Measurements from ENCODE around the gene SLC15A2. TPM values are rescaled to one million over a fixed set of nuclear protein-coding genes. Genes with fewer than 3 reads are reported as not detected.

Gene SLC15A2
- total and polyA plus RNA-seq, 2 experiments from 2014 or later: not detected

DNA sequence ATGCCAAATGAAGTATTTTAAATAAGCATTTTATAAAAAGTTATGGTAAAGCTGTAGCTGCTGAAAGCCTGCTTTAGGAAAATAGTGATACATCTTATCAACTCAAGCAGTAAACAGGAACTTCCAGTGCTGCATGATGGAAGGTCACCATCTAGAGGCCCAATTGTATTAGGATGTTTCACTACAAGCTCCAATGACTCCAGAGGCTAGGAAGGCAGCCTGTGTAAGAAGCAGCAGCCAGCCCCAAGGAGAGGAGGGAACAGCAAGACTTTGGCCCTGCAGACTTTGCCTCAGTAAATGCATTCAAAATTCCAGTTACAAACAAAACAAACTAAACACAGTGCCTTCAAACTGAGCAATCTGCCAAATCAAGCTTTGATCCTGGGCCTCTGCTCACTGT, 95.7 kb downstream of the SLC15A2 start:
- H4K20me1 ChIP-seq (ENCODE audit: insufficient read depth): no peaks in the 10 kb centered on the region
- H3K27me3 ChIP-seq (replicated peaks; ENCODE audit: insufficient read depth): no peaks in the 10 kb centered on the region
- H3K9me3 ChIP-seq (ENCODE audit: low read depth): no peaks in the 10 kb centered on the region
- H3K4me3 ChIP-seq: no peak overlapping the region
- no peak overlapping the region for H3K27ac ChIP-seq
- DNase-seq: no peak
- H3K4me1 ChIP-seq (ENCODE audit: insufficient read depth): no peaks in the 10 kb centered on the region
- no peaks in the 10 kb centered on the region for H3K9me2 ChIP-seq (ENCODE audit: insufficient read depth)
- H3K4me2 ChIP-seq (ENCODE audit: unreplicated experiment): no peak overlapping the region
- in situ Hi-C loops (cut with MboI): no loop called here
- no peak overlapping the region for H2AFZ ChIP-seq
- H3F3A ChIP-seq (ENCODE audit: insufficient read depth): no peaks in the 10 kb centered on the region
- no peaks in the 10 kb centered on the region for H3K79me2 ChIP-seq (ENCODE audit: insufficient read depth)
- H3K9ac ChIP-seq: no peak overlapping the region
- H3K36me3 ChIP-seq (ENCODE audit: low read depth): no peaks in the 10 kb centered on the region
- no peak for TF ChIP-seq EZH2 (IDR thresholded peaks at IDR 0.05; ENCODE audit: insufficient read depth, poor library complexity, severe bottlenecking)
- no peak for TF ChIP-seq EZH2phosphoT487 (IDR thresholded peaks at IDR 0.05; ENCODE audit: insufficient read depth, low read depth)

DNA sequence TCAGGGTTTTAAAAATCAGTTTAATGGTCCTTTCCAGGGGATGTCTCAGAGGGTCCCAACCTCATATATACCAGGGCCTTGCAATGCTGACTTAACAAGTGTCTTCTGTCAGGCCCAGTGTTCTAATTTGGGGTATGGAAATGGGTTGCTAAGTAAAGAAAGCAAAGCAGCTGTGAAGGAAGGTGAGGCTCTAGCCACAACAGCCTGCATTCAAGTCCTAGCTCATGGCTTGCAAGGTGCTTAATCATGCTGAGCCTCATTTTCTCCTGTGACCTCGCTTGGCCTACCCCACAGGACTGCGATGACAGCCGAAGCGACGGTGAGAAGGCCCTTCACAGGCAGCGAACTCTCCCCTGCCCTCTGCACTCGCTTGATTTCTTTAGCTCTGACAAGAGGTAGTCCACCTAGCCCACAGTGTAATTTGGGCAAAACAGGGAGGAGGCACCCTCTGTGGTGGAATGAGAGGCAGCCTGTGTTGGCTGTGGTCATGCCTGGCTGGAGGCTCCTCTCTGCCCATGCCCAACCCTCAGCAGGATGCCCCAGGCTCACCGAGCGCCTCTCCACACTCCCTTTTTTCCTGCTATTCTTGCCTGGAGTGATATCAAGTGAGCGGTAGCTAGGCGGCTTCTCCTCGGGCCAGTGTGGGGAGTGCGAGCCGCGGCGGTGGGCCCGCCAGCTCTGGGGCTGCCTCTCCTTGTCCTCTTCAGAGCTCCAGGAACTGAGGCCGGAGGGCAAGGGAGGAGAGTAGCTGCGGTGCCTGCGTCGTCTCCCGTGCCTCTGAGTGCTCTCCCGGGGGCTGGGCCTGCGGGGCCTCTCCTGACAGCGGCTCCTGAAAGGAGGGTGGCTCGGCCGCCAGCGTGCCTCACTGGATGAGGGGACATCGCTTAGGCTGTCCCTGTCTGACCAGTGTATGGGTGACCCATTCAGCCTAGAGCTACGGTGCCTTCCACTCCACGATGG, 98.7 kb downstream of the SLC15A2 start:
- no peak overlapping the region for H3K9ac ChIP-seq
- H3K79me2 ChIP-seq (ENCODE audit: insufficient read depth): no peaks in the 10 kb centered on the region
- H4K20me1 ChIP-seq (ENCODE audit: insufficient read depth): no peaks in the 10 kb centered on the region
- in situ Hi-C loops (cut with MboI): no loop called here
- TF ChIP-seq EZH2phosphoT487 (IDR thresholded peaks at IDR 0.05; ENCODE audit: insufficient read depth, low read depth): no peak
- TF ChIP-seq EZH2 (IDR thresholded peaks at IDR 0.05; ENCODE audit: insufficient read depth, poor library complexity, severe bottlenecking): no peak
- H3K4me2 ChIP-seq (ENCODE audit: unreplicated experiment): no peak overlapping the region
- 90% methylated on average over 29 to 31 of the region's 31 CpGs for WGBS, 2 experiments (ENCODE audit: low coverage in 1 of 2, low lambda C conversion rate in 2 of 2, missing lambda C conversion rate in 2 of 2)
- peaks cover 7% of the 10 kb centered on the region for H3F3A ChIP-seq (ENCODE audit: insufficient read depth)
- no peak overlapping the region for H3K27ac ChIP-seq
- no peak overlapping the region for H3K4me3 ChIP-seq
- no peaks in the 10 kb centered on the region for H3K36me3 ChIP-seq (ENCODE audit: low read depth)
- H3K4me1 ChIP-seq (ENCODE audit: insufficient read depth): peaks cover 13% of the 10 kb centered on the region
- no peak overlapping the region for H2AFZ ChIP-seq
- H3K9me2 ChIP-seq (ENCODE audit: insufficient read depth): no peaks in the 10 kb centered on the region
- no peak for DNase-seq
- H3K27me3 ChIP-seq (replicated peaks; ENCODE audit: insufficient read depth): no peaks in the 10 kb centered on the region
- no peaks in the 10 kb centered on the region for H3K9me3 ChIP-seq (ENCODE audit: low read depth)

Other genes starting within 250 kb of the SLC15A2 start
- gene HCLS1, start 233.5 kb upstream of the SLC15A2 start, total RNA-seq (2014; rRNA removed; shearing (Covaris generic)): 28.6 and 29.8 TPM in 2 replicates
- 39.0 and 39.2 TPM in 2 replicates for gene HCLS1, start 233.5 kb upstream of the SLC15A2 start, polyA plus RNA-seq (2016; fragmentation: Nextera tagmentation; extraction: Ambion mirVana)
- 31.9 and 32.6 TPM in 2 replicates for gene GOLGB1, start 144.7 kb upstream of the SLC15A2 start, total RNA-seq (2014; rRNA removed; shearing (Covaris generic))
- 48.3 and 54.3 TPM in 2 replicates for gene GOLGB1, start 144.7 kb upstream of the SLC15A2 start, polyA plus RNA-seq (2016; fragmentation: Nextera tagmentation; extraction: Ambion mirVana)
- gene IQCB1, start 59.3 kb upstream of the SLC15A2 start, total RNA-seq (2014; rRNA removed; shearing (Covaris generic)): 9.5 and 13.9 TPM in 2 replicates
- gene IQCB1, start 59.3 kb upstream of the SLC15A2 start, polyA plus RNA-seq (2016; fragmentation: Nextera tagmentation; extraction: Ambion mirVana): 10.2 and 11.3 TPM in 2 replicates
- 0.65 TPM in 1 of 2 replicates, not detected in the other for gene EAF2, start 59.2 kb upstream of the SLC15A2 start, total RNA-seq (2014; rRNA removed; shearing (Covaris generic))
- 1.0 and 1.1 TPM in 2 replicates for gene EAF2, start 59.2 kb upstream of the SLC15A2 start, polyA plus RNA-seq (2016; fragmentation: Nextera tagmentation; extraction: Ambion mirVana)
- gene ILDR1, start 127.8 kb downstream of the SLC15A2 start, total RNA-seq (2014; rRNA removed; shearing (Covaris generic)): not detected in 2 replicates
- gene ILDR1, start 127.8 kb downstream of the SLC15A2 start, polyA plus RNA-seq (2016; fragmentation: Nextera tagmentation; extraction: Ambion mirVana): not detected in 2 replicates
- not detected in 2 replicates for gene CD86, start 161.0 kb downstream of the SLC15A2 start, total RNA-seq (2014; rRNA removed; shearing (Covaris generic))
- gene CD86, start 161.0 kb downstream of the SLC15A2 start, polyA plus RNA-seq (2016; fragmentation: Nextera tagmentation; extraction: Ambion mirVana): not detected in 2 replicates

Data from GM23248 (cell line).